HUES64 (cell line): ENCODE measurements around the gene GNAO1.

Experiments used
- H3K27ac ChIP-seq: 2 replicates; pipeline ENCODE4 v1.7.0; 2013; ENCODE audit warnings: low read depth, low read length, inconsistent platforms
- H3K27me3 ChIP-seq: 2 replicates; pipeline ENCODE4 v1.6.1; 2013; ENCODE audit warnings: mild to moderate bottlenecking, low read length; ENCODE audit not compliant: insufficient read depth
- H3K36me3 ChIP-seq: 2 replicates; pipeline ENCODE4 v1.6.1; 2013; ENCODE audit warnings: mild to moderate bottlenecking, low read length; ENCODE audit not compliant: insufficient read depth
- H3K4me1 ChIP-seq: 2 replicates; pipeline ENCODE4 v1.6.1; 2013; ENCODE audit warnings: mild to moderate bottlenecking, low read length, moderate library complexity; ENCODE audit not compliant: insufficient read depth
- H3K4me3 ChIP-seq: 2 replicates; pipeline ENCODE4 v1.5.1; 2013; ENCODE audit warnings: mild to moderate bottlenecking, low read length, moderate library complexity
- H3K9ac ChIP-seq: 2 replicates; pipeline ENCODE4 v1.6.1; 2013; ENCODE audit warnings: mild to moderate bottlenecking, low read depth, low read length
- H3K9me3 ChIP-seq: 2 replicates; pipeline ENCODE4 v1.6.1; 2013; ENCODE audit warnings: low read depth, low read length; ENCODE audit not compliant: insufficient read depth
- WGBS: fragments of 150-250, 120-280 bp; methylation state at CpG from one replicate; pipeline ENCODE4 v1.1.7; 2013; ENCODE audit warnings: missing lambda C conversion rate; 5-methylcytosine and 5-hydroxymethylcytosine counted together

The GNAO1 gene

DNA sequence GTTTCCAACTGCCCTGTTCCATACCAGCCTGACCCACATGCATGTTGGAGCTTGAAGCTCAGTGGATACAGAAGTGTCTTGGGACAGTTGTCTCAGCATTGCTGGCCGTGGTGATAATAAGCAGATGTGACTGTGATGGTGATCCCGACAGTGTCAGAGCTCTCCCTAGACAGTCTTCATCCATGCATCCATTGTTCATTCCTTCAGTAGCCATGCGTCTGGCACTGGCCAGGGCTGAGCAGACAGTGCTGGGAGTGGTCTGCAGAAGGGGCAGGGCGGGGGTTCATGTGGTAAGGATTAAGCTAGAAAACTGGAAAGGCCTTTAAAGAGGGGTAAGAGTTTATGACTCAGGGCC is 68.1 kb downstream of the GNAO1 start:
- Histone ChIP-seq H3K4me1 (peaks cover 3% of the 10 kb centered on the region; the same call in 1 of the 2 replicates), H3K36me3 (no peaks in the 10 kb centered on the region), H3K9ac (no peak overlapping the region), H3K4me3 (no peak overlapping the region), H3K9me3 (no peaks in the 10 kb centered on the region), H3K27ac (no peak overlapping the region), H3K27me3 (no peaks in the 10 kb centered on the region)
- WGBS = 89% methylated on average over 4 of the region's 4 CpGs

DNA sequence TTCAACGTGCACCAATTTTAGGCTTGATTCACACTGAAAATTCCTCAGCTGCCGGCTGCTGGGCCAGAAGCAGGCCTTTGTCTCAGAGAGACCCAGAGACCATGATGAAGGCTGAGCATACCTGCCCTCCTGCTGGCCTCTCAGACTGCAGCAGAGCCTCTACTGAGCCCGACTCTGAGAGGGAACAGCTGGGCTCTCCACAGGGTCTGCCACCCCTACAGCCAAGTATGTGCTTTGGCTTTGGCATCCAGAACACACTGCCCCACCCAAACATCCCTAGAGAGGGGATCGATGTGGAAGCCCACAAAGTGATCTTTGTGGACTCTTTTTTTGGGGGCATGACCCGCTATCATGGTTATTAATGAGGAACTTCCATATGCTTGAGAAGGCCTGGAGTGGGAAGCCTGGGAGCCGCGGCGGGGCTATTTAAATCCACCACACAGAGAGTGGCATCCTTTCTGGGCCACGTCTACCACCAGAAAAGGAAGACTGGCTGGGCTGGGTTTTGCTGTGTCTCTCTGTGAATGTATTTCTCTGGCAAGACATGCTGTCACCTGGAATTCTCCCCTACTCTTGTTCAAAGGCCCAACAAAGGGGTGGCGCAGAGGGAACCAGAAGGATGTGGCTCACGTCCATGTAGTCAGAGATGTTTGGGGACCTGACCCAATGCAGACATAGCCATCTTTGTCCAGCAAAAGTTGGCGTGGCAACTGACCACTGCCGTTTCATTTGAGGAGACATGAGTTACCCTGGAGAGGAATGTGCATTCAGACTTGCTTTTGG is 69.3 kb downstream of the GNAO1 start:
- Histone ChIP-seq H3K4me3 (no peak overlapping the region), H3K9ac (no peak overlapping the region), H3K27ac (no peak overlapping the region), H3K4me1 (peaks cover 3% of the 10 kb centered on the region; the same call in 1 of the 2 replicates), H3K36me3 (no peaks in the 10 kb centered on the region), H3K9me3 (no peaks in the 10 kb centered on the region), H3K27me3 (no peaks in the 10 kb centered on the region)
- 91% methylated on average over 13 of the region's 13 CpGs for whole genome bisulfite sequencing

DNA sequence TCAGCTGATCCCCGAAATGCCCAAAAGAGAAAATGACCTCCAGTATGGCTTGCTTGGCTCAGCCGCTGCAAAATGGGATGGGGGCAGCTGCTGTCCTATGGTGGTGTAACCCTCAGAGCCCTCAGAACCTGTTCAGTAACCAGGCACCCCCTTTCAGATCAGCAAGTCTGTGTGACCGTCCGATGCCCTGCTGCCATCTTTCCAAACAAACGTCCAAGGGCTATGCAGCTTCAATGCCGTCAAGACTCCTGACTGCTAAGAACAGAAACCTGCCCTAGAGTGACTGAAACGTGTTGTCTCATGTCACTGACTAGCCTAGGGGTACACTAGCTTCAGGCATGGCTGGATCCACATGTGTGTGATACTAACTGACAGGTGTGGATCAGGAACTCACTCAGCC is 70.4 kb downstream of the GNAO1 start:
- H3K36me3 ChIP-seq = no peaks in the 10 kb centered on the region
- H3K4me1 ChIP-seq = peaks cover 3% of the 10 kb centered on the region; the same call in 1 of the 2 replicates
- no peak overlapping the region for H3K9ac ChIP-seq
- WGBS = 96% methylated on average over 7 of the region's 7 CpGs
- H3K27me3 ChIP-seq = no peaks in the 10 kb centered on the region
- H3K9me3 ChIP-seq = no peaks in the 10 kb centered on the region
- H3K4me3 ChIP-seq = no peak overlapping the region
- H3K27ac ChIP-seq = no peak overlapping the region

DNA sequence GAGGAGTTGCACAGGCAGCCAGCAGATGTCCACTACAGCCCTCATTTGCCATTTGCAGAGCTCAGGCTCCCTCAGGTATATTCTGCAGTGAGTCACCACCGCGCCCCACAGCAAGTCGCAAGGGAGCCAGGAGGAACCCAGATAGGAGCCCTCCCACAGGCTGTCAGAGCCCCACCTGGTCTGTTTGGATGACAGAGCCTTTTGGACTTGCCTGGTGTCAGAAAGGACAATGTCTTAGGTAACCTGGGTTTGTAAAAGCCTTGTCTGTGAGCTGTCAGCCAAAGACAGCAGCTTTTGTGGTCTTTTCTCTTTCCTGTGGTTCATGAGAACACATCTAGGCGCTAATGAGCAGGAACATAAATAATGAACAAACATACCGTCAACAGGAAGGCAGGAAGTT is 70.9 kb downstream of the GNAO1 start:
- H3K4me1 ChIP-seq = peaks cover 3% of the 10 kb centered on the region; the same call in 1 of the 2 replicates
- H3K27ac ChIP-seq = no peak overlapping the region
- WGBS = 91% methylated on average over 5 of the region's 5 CpGs
- no peaks in the 10 kb centered on the region for H3K9me3 ChIP-seq
- H3K9ac ChIP-seq = no peak overlapping the region
- no peak overlapping the region for H3K4me3 ChIP-seq
- H3K27me3 ChIP-seq = no peaks in the 10 kb centered on the region
- H3K36me3 ChIP-seq = no peaks in the 10 kb centered on the region

DNA sequence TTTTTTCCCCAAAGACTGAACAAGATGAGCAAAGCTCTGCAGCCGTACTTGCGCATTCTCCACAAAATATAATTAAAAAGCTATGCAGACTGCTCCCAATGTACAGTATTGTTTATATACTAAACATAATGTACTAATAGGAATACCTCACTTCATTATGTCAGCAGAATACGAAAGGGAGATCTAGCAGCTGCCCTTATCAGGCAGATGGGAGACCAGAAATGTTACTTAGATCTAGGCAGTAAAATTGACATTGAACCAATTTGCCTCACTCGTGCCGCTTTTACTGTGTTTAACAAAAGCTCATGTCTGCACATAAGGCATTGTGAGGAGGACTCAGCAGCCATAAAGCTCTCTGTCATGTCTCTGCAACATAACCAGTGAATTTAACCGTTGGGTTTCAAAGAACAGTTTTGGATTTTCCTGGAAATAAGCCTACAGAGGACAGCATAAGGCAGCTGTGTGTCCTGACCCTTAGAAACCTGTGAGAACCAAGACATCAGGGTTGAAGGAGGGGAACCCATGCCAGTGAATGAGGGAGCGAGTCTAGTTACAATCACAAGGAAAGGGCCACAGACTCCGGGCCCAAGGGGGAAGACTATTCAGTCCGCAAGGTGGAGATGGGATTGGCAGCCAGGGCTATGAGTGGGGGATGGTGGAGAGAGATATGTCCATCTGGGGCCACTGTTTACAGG is 71.4 kb downstream of the GNAO1 start:
- Histone ChIP-seq H3K4me1 (peaks cover 3% of the 10 kb centered on the region; the same call in 1 of the 2 replicates), H3K27me3 (no peaks in the 10 kb centered on the region), H3K27ac (no peak overlapping the region), H3K9ac (no peak overlapping the region), H3K4me3 (no peak overlapping the region), H3K36me3 (no peaks in the 10 kb centered on the region), H3K9me3 (no peaks in the 10 kb centered on the region)
- 97% methylated on average over 9 of the region's 9 CpGs for WGBS

DNA sequence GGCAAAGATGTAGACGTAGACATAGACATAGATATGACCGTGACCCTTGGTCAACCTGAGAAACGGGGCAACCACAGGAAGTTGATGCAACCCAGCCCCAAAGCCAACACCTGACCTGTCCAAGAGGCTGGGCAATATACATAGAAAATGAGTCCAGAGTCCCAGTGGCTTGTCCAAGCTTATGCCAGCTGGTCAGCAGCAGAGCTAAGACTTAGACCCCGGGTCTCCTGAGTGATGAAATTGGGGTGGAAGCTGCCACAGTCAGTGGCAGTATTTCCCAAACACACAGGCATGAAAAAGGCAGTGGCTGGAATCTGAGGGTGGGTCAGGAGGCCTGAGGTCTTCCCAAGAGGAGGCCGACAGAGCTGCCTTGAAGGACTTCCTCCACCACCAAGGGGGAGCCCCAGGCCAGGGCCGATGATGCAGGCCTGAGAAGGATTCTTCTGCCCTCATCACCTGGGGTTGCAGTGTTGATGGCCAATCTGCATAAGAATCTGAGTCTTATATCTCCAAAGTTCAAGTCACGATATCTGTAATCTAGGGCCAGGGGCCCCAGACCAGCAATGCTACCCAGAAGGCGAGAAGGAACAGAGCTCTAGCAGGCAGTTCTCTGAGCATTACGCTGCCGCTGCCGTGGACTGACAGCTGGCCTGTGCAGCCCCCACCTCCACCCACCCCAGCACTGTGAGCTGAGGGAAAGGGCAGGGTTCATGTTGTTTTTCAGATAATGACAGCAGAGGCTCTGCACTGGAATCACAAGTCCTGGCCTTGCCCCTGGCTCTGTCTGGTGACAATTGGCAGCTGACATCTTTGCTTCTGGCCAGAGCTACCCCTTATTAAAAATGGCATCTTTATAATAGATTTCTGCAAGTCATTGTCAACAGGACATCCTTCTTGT is 72.7 kb downstream of the GNAO1 start:
- Histone ChIP-seq H3K4me1 (peaks cover 4% of the 10 kb centered on the region; the same call in 1 of the 2 replicates), H3K9me3 (no peaks in the 10 kb centered on the region), H3K27me3 (no peaks in the 10 kb centered on the region), H3K4me3 (no peak overlapping the region), H3K36me3 (no peaks in the 10 kb centered on the region), H3K27ac (no peak overlapping the region), H3K9ac (no peak overlapping the region)
- WGBS = 79% methylated on average over 11 of the region's 11 CpGs

DNA sequence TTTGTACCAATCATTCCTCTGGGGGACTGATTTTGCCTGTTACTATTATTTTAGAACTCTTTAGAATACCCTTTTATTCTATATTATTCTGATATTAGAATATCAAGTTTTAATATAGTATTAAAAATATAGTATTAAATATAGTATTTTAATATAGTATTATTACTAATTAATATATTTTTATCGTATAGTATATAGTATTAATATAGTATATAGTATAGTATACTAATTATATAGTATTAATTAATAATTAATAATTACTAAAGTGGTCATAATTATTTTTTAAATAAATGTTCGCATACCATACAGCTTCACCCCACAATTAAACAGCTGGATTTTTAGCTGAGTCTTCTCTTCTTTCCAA is 73.3 kb downstream of the GNAO1 start:
- no peaks in the 10 kb centered on the region for H3K36me3 ChIP-seq
- H3K4me3 ChIP-seq = no peak overlapping the region
- peaks cover 10% of the 10 kb centered on the region for H3K4me1 ChIP-seq
- WGBS = 88% methylated on average over 1 of the region's 2 CpGs
- H3K27ac ChIP-seq = no peak overlapping the region
- no peak overlapping the region for H3K9ac ChIP-seq
- H3K27me3 ChIP-seq = no peaks in the 10 kb centered on the region
- no peaks in the 10 kb centered on the region for H3K9me3 ChIP-seq

DNA sequence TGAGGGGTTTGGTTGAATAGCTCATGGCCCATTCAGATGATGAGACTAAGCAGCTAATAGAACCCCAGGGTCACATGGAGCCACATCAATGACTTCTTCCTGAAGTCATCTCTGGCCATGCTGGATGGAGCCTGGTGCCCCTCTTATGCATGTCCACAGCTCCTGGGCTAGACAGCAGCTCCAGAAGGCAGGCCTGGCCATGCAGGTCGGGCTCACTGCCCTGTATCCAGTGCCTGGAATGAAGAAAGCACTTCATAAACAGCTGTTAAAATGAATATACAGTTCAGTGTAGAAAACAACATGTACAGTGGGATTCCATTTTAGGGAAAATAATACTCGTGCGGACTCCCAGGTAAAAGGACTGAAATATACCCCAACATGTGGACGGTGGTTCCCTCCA is 73.9 kb downstream of the GNAO1 start:
- Histone ChIP-seq H3K27ac (no peak overlapping the region), H3K36me3 (no peaks in the 10 kb centered on the region), H3K4me3 (no peak overlapping the region), H3K27me3 (no peaks in the 10 kb centered on the region), H3K9me3 (no peaks in the 10 kb centered on the region), H3K9ac (no peak overlapping the region), H3K4me1 (peaks cover 12% of the 10 kb centered on the region)
- WGBS = 98% methylated on average over 4 of the region's 4 CpGs

DNA sequence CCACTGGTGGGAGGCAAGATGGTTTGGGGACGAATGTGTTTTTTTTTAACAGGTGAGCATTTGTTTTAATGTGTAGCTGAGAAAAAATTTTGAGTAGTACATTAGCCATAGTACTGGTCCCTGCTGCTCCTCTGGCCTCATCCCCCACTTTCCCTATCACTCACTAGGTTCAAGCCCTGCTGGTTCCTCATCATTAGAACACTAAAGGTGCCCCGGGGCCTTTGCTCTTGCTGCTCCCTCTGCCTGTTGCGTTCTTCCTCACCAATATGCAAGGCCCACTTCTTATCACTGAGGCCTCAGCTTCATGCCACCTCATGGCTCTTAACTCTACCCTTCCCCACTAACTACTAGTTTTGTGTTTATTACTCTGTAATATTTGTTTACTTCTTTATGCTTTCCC is 74.5 kb downstream of the GNAO1 start:
- Histone ChIP-seq H3K4me3 (no peak overlapping the region), H3K27ac (no peak overlapping the region), H3K9ac (no peak overlapping the region), H3K4me1 (peaks cover 12% of the 10 kb centered on the region), H3K9me3 (no peaks in the 10 kb centered on the region), H3K36me3 (no peaks in the 10 kb centered on the region), H3K27me3 (no peaks in the 10 kb centered on the region)
- 96% methylated on average over 3 of the region's 3 CpGs for WGBS

DNA sequence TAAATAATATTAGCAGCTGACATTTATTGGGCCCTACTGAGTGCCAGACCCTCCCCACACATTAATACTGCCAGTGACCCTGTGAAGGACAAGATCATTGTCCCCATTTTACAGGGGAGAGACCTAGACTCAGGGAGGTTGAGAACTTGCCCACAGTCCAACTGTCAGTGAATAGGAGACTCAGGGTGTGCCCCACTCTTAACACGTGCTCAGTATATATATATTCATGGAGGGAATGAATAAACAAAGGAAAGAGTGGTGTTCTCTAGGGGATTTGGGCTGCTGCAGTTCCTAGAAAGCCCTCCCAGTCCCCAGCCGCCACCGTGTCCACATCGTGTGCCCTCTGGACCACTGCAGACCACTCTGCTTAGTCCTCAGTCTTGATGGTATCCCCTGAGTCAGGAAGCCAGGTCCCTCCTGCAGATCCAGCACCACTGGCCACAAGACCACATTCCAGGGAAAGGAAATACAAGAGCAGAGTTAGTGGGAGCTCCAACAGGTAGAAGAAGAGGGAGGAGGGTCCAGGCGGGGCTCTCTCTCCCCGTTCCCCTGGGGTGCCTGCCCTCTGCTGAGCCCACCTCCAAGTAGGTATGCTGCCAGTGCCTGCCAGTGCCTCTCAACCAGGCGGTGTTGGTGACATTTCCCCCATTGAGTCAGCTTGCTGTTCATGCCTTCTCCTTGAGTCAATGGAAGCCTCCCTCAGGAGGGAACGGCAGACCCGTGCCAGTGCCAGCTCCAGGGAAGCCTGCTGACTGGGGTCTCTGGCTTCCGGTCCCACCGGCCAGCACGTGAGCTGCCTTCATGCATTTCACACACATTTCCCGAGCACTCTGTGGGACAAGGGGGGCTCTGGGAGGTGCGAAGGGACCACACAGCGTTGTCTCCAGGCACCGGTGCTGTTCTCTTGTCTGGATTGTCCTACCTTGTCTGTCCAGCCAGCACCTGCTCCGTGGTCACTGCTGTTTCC is 75.6 kb downstream of the GNAO1 start:
- H3K9ac ChIP-seq = no peak overlapping the region
- H3K36me3 ChIP-seq = no peaks in the 10 kb centered on the region
- 90% methylated on average over 17 of the region's 17 CpGs for WGBS
- H3K4me1 ChIP-seq = peaks cover 12% of the 10 kb centered on the region
- H3K9me3 ChIP-seq = no peaks in the 10 kb centered on the region
- H3K27me3 ChIP-seq = no peaks in the 10 kb centered on the region
- H3K27ac ChIP-seq = no peak overlapping the region
- H3K4me3 ChIP-seq = no peak overlapping the region
